DND-41 (cell line): ENCODE measurements around the gene OR2T1.

Experiments used
- EZH2 ChIP-seq: IDR thresholded peaks from 3 replicates; pipeline ENCODE4 v1.6.1; 2012; ENCODE audit warnings: borderline replicate concordance, low read depth, mild to moderate bottlenecking, moderate library complexity, low read length, inconsistent platforms; ENCODE audit not compliant: severe bottlenecking
- TF ChIP-seq, protein P1 (sequence below): IDR thresholded peaks from 2 replicates; pipeline ENCODE4 v1.5.1; 2012; ENCODE audit warnings: borderline replicate concordance, low read length, moderate library complexity, mild to moderate bottlenecking; ENCODE audit not compliant: poor library complexity, severe bottlenecking; ENCODE audit errors: extremely low read depth

DNA sequence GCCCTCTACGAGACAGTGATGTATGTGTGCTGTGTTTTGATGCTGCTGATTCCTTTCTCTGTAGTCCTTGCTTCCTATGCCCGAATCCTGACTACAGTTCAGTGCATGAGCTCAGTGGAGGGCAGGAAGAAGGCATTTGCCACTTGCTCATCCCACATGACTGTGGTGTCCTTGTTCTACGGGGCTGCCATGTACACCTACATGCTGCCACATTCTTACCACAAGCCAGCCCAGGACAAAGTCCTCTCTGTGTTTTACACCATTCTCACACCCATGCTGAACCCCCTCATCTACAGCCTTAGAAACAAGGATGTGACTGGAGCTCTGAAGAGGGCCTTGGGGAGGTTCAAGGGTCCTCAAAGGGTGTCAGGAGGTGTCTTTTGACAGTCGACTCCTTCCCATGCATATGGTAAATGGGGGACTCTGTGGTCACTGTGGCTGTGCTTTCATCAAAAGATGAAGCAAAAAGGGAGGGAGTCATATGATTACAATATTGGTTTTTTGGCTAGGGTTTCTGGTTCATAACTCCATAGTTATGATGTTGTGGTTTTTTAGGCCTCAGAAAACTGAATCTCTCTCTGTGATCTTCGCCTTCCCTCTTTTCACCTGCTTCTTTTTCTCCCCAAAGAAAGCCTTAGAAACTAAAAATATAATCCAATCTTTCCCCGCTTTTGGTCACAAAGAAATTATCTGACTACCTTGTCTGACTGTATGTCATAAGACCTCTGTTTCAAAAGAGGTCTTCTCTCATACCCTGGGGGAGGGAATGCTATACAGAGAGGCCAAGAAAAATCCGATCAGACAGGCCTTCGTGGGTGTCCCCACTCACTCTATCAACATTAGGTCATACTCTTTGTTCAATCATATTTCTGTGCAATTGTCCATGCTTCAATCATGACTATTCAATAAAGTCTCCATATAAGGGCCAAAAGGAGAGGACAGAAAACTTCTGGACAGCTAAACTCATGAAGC lies 4.2 kb downstream of the OR2T1 start:
- TF ChIP-seq, protein P1, sequence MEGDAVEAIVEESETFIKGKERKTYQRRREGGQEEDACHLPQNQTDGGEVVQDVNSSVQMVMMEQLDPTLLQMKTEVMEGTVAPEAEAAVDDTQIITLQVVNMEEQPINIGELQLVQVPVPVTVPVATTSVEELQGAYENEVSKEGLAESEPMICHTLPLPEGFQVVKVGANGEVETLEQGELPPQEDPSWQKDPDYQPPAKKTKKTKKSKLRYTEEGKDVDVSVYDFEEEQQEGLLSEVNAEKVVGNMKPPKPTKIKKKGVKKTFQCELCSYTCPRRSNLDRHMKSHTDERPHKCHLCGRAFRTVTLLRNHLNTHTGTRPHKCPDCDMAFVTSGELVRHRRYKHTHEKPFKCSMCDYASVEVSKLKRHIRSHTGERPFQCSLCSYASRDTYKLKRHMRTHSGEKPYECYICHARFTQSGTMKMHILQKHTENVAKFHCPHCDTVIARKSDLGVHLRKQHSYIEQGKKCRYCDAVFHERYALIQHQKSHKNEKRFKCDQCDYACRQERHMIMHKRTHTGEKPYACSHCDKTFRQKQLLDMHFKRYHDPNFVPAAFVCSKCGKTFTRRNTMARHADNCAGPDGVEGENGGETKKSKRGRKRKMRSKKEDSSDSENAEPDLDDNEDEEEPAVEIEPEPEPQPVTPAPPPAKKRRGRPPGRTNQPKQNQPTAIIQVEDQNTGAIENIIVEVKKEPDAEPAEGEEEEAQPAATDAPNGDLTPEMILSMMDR, result no peak
- TF ChIP-seq EZH2, result no peak
